Sigmoid colon (tissue), 7 donors: ENCODE results near the gene CCR7. TPM values are rescaled to one million over a fixed set of nuclear protein-coding genes. Genes with fewer than 3 reads are reported as not detected.

Source experiments
- DNase-seq: peaks from one replicate; pipeline ENCODE4 v3.0.0-alpha.2; 2019
- H3K27ac ChIP-seq, 4 donors: fragments of 200-600 bp; sonication (generic); one replicate each; pipeline ENCODE4 v1.5.1; 2016 to 2019; ENCODE audit warnings: mild to moderate bottlenecking in 1 of 4
- H3K27me3 ChIP-seq, 3 donors: fragments of 200-600 bp; sonication (generic); one replicate each; pipeline ENCODE4 v1.5.1; 2019; ENCODE audit warnings: mild to moderate bottlenecking in 1 of 3
- H3K36me3 ChIP-seq, 4 donors: fragments of 200-600 bp; sonication (generic); one replicate each; pipeline ENCODE4 v1.5.1; 2016 to 2019
- H3K4me1 ChIP-seq, 4 donors: fragments of 200-600 bp; sonication (generic); one replicate each; pipeline ENCODE4 v1.5.1; 2017 to 2019
- H3K4me3 ChIP-seq, 4 donors: fragments of 200-600 bp; sonication (generic); one replicate each; pipeline ENCODE4 v1.5.1; 2017 to 2019; ENCODE audit warnings: mild to moderate bottlenecking in 2 of 4, moderate library complexity in 1 of 4
- H3K9me3 ChIP-seq, 4 donors: fragments of 200-600 bp in 3 of 4; sonication (generic) in 3 of 4; one replicate each; pipeline versions ENCODE4 v1.5.1 to v1.6.1; 2013 to 2019
- EP300 ChIP-seq, 4 donors: sonication (generic); formaldehyde crosslinking; IDR thresholded peaks; one replicate each; pipeline ENCODE4 v1.6.1; 2017; ENCODE audit warnings: antibody characterized with exemption in 4 of 4
- POLR2A ChIP-seq, 2 donors: fragments of 450-650 bp; IDR thresholded peaks; one replicate each; pipeline ENCODE4 v1.6.1; 2016; ENCODE audit warnings: antibody characterized with exemption in 2 of 2, mild to moderate bottlenecking in 2 of 2, moderate library complexity in 2 of 2
- POLR2AphosphoS5 ChIP-seq, 4 donors: sonication (generic); formaldehyde crosslinking; IDR thresholded peaks; one replicate each; pipeline ENCODE4 v1.6.1; 2017; ENCODE audit warnings: antibody characterized with exemption in 4 of 4
- WGBS, 2 donors: extraction: QIAGEN DNeasy Blood & Tissue Kit; methylation state at CpG; one replicate each; pipeline ENCODE4 v1.1.7; 2013; 5-methylcytosine and 5-hydroxymethylcytosine counted together
- intact Hi-C: fragments of 100-400 bp; cut with DNase I; formaldehyde crosslinking; loops from one replicate; pipeline ENCODE4 v1.15.1; 2023
- polyA plus RNA-seq, 3 donors: library from polyadenylated mRNA; stranded (reverse); fragments of 200-250 nt; gene quantifications; one replicate each; pipeline ENCODE4 v1.2.3, GENCODE V29; 2013
- total RNA-seq, 4 donors: library from RNA; depleted of rRNA; stranded (reverse); fragments of >200 nt; gene quantifications; one replicate each; pipeline ENCODE4 v1.1.0, GENCODE V29; 2016
- TF ChIP-seq, protein P1 (sequence below), 4 experiments: fragments of 450-650 bp in 3 of 4; fragments of 200-600 bp in 1 of 4; IDR thresholded peaks; one replicate each; pipeline ENCODE4 v1.5.1; 2016 to 2019; ENCODE audit warnings: antibody characterized with exemption in 4 of 4, mild to moderate bottlenecking in 3 of 4, moderate library complexity in 2 of 4
- donor health status: healthy with polysubstance abuse.
- donor health status: Bipolar disorder and iron deficiency.
- donor health status: healthy.

Gene CCR7
- total and polyA plus RNA-seq, 7 donors, result 73.5 TPM; not detected in 6

DNA sequence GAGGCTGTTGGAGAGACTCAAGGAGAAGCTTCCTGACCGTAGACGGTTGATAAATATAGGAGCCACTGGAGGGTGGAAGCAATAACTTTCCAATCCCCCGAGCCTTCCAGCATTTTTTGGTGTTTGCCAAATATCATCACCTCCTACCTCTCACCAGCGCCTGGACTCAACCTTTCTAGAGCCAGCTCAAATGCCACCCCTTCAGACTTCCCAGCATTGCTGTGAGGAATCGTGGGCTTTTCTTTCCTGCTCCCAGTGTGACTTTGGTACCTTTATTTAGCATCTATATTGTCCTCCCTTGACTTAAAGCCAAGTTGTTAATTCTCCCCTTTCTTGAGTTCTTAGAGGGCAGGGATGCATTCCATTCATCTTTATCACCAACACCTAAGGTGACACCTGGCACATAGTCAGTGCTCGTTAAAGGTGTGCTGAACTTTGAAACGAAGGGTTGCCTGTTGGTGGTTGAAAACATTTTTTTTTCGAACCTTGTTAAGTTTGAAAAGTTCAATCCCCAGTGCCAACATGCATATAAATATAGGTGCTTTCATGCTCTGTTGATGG is 35.3 kb upstream of the CCR7 start:
- Histone ChIP-seq H3K4me1 (peaks cover 0 to 21% (median 14%) of the 10 kb centered on the region in 4 donors), H3K27ac (no peak overlapping the region), H3K4me3 (no peak overlapping the region), H3K36me3 (no peaks in the 10 kb centered on the region), H3K27me3 (no peaks in the 10 kb centered on the region), H3K9me3 (no peaks in the 10 kb centered on the region)
- no peak for TF ChIP-seq EP300 (IDR thresholded peaks at IDR 0.05)
- no peak for TF ChIP-seq POLR2AphosphoS5 (IDR thresholded peaks at IDR 0.05)
- TF ChIP-seq POLR2A (IDR thresholded peaks at IDR 0.05), result no peak
- TF ChIP-seq, protein P1, sequence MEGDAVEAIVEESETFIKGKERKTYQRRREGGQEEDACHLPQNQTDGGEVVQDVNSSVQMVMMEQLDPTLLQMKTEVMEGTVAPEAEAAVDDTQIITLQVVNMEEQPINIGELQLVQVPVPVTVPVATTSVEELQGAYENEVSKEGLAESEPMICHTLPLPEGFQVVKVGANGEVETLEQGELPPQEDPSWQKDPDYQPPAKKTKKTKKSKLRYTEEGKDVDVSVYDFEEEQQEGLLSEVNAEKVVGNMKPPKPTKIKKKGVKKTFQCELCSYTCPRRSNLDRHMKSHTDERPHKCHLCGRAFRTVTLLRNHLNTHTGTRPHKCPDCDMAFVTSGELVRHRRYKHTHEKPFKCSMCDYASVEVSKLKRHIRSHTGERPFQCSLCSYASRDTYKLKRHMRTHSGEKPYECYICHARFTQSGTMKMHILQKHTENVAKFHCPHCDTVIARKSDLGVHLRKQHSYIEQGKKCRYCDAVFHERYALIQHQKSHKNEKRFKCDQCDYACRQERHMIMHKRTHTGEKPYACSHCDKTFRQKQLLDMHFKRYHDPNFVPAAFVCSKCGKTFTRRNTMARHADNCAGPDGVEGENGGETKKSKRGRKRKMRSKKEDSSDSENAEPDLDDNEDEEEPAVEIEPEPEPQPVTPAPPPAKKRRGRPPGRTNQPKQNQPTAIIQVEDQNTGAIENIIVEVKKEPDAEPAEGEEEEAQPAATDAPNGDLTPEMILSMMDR (IDR thresholded peaks at IDR 0.05), result no peak
- intact Hi-C loops, result no loop called here
- no peak for DNase-seq
- WGBS, 2 donors, result 54 to 71% methylated on average over 8 of the region's 8 CpGs

DNA sequence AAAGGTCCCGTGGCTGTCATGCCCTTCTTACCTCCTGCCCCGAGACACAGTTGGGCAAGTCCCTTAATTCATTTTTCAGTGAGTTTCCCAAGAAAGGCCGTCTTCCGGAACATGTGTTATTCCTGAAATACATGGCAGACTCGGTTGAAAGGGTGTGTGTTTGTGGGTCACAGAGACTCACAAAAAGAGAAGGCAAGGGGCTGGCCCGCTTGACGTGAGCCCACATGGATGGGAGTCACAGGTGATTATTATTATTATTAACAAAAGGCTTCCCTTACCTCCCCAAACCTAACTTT is 34.1 kb upstream of the CCR7 start:
- intact Hi-C loops, result no loop called here
- H3K36me3 ChIP-seq, result no peaks in the 10 kb centered on the region
- DNase-seq, result no peak
- TF ChIP-seq POLR2A (IDR thresholded peaks at IDR 0.05) (no peak), POLR2AphosphoS5 (IDR thresholded peaks at IDR 0.05) (no peak)
- TF ChIP-seq, protein P1 (IDR thresholded peaks at IDR 0.05), result no peak
- 67 to 80% methylated on average over 7 of the region's 7 CpGs for WGBS, 2 donors
- H3K4me3 ChIP-seq, result no peak overlapping the region
- no peaks in the 10 kb centered on the region for H3K9me3 ChIP-seq
- no peaks in the 10 kb centered on the region for H3K27me3 ChIP-seq
- no peak overlapping the region for H3K27ac ChIP-seq
- peaks cover 0 to 21% (median 14%) of the 10 kb centered on the region in 4 donors for H3K4me1 ChIP-seq

DNA sequence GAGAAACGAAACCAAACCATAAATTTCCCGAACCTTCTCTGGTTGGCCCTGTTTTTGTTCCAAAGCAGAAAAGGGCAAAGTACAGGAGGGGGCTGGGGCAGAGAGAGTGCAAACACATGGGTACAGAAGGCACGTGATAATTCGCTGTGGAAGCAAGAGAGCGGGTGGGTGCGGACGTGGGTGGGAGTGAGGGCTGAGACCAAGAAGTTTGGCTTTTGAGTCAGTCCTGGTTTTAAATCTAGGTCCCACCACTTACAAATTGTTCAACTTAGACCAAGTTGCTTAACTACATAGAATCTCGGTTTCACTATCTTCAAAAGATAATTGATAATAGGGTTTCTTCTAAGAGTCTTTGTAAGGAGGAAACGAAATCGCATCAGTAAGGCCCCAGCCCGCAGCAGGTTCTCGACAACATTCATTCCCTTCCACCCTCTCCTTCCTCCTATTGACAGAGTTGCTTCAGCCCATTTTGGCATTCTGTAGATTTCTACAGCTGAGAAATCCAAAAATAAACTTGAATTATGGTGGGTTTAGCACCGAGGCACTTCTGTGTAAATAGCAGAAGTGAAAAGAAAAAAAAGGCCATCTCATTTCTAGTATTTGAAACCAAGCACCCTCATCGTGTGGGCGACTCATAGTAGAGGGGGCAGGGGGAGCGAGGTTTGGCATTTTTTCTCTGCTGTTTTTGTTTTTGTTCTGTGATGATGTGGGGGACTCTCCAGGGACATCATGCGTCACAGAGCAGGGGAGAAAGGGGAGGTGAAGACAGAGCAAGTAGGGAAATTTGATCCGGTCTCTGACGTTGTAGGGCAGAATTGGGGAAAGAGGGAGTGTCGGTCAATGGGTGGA is 33.6 kb upstream of the CCR7 start:
- WGBS, 2 donors, result 42 to 76% methylated on average over 20 of the region's 20 CpGs
- peaks cover 0 to 21% (median 14%) of the 10 kb centered on the region in 4 donors for H3K4me1 ChIP-seq
- no peaks in the 10 kb centered on the region for H3K9me3 ChIP-seq
- peak overlapping the region in 2 of 4 donors; percentile 4 to 17 for H3K27ac ChIP-seq
- H3K4me3 ChIP-seq, result no peak overlapping the region
- intact Hi-C loops, result no loop called here
- no peaks in the 10 kb centered on the region for H3K36me3 ChIP-seq
- no peak for DNase-seq
- no peak for TF ChIP-seq POLR2A (IDR thresholded peaks at IDR 0.05)
- TF ChIP-seq, protein P1 (IDR thresholded peaks at IDR 0.05), result no peak
- TF ChIP-seq EP300 (IDR thresholded peaks at IDR 0.05), result peak in 1 of 4 donors; percentile 18
- TF ChIP-seq POLR2AphosphoS5 (IDR thresholded peaks at IDR 0.05), result no peak
- H3K27me3 ChIP-seq, result no peaks in the 10 kb centered on the region

- 74 to 77% methylated on average over 5 of the region's 5 CpGs for WGBS, 2 donors
- intact Hi-C loops, result no loop called here
- Histone ChIP-seq H3K4me1 (peaks cover 0 to 19% (median 12%) of the 10 kb centered on the region in 4 donors), H3K27me3 (no peaks in the 10 kb centered on the region), H3K4me3 (no peak overlapping the region), H3K27ac (peak overlapping the region in 1 of 4 donors; percentile 17), H3K9me3 (no peaks in the 10 kb centered on the region), H3K36me3 (no peaks in the 10 kb centered on the region)
- no peak for DNase-seq
- TF ChIP-seq POLR2A (IDR thresholded peaks at IDR 0.05), result no peak
- TF ChIP-seq POLR2AphosphoS5 (IDR thresholded peaks at IDR 0.05), result no peak
- TF ChIP-seq EP300 (IDR thresholded peaks at IDR 0.05), result no peak
- TF ChIP-seq, protein P1 (IDR thresholded peaks at IDR 0.05), result no peak
Observed at GRCh38 chr17:40598301-40598618, 33.0 kb upstream of the CCR7 start.
